Lung (tissue), 12 donors: Measurements from ENCODE around the gene RASAL2. TPM values are rescaled to one million over a fixed set of nuclear protein-coding genes. Genes with fewer than 3 reads are reported as not detected.

Experiments
- ATAC-seq: fragments of 200-7000 bp; cut with Tn5 transposase; one replicate; pipeline ENCODE4 v1.9.1; 2020; ENCODE audit warnings: moderate number of reproducible peaks; ENCODE audit not compliant: insufficient read depth, low FRiP score
- DNase-seq, 3 donors: peaks; one replicate each; pipeline ENCODE4 v3.0.0-alpha.2; 2013 to 2017
- H3K27ac ChIP-seq, 2 donors: one replicate each; pipeline ENCODE4 v1.5.1; 2013; ENCODE audit warnings: mild to moderate bottlenecking in 2 of 2, moderate library complexity in 2 of 2, control low read depth in 1 of 2, inconsistent platforms in 1 of 2, low read depth in 1 of 2, low read length in 1 of 2
- H3K27me3 ChIP-seq, 3 donors: one replicate each; pipeline ENCODE4 v1.5.1; 2013; ENCODE audit warnings: low read length in 2 of 3; ENCODE audit not compliant: control insufficient read depth in 3 of 3, insufficient read depth in 3 of 3
- H3K36me3 ChIP-seq, 4 donors: one replicate each; pipeline ENCODE4 v1.5.1; 2013; ENCODE audit warnings: low read length in 4 of 4, mild to moderate bottlenecking in 1 of 4, moderate library complexity in 1 of 4; ENCODE audit not compliant: control insufficient read depth in 4 of 4, insufficient read depth in 4 of 4
- H3K4me1 ChIP-seq, 5 donors: one replicate each; pipeline ENCODE4 v1.5.1; 2013; ENCODE audit warnings: low read length in 5 of 5, mild to moderate bottlenecking in 2 of 5, moderate library complexity in 1 of 5; ENCODE audit not compliant: control insufficient read depth in 5 of 5, insufficient read depth in 5 of 5
- H3K4me3 ChIP-seq: one replicate; pipeline ENCODE4 v1.5.1; 2013; ENCODE audit warnings: mild to moderate bottlenecking, control low read depth, moderate library complexity
- H3K9ac ChIP-seq, 2 donors: one replicate each; pipeline ENCODE4 v1.5.1; 2013; ENCODE audit warnings: low read length in 2 of 2, control low read depth in 1 of 2; ENCODE audit not compliant: insufficient read depth in 1 of 2
- H3K9me3 ChIP-seq, 4 donors: one replicate each; pipeline ENCODE4 v1.5.1; 2013; ENCODE audit warnings: low read length in 3 of 4, mild to moderate bottlenecking in 1 of 4, moderate library complexity in 1 of 4; ENCODE audit not compliant: control insufficient read depth in 4 of 4, insufficient read depth in 3 of 4
- WGBS, 2 donors: extraction: QIAGEN DNeasy Blood & Tissue Kit; methylation state at CpG; one replicate each; pipeline ENCODE4 v1.1.7; 2013; 5-methylcytosine and 5-hydroxymethylcytosine counted together
- polyA plus RNA-seq, 2 donors: library from polyadenylated mRNA; stranded (reverse); fragments of 200-250 nt; gene quantifications; one replicate each; pipeline ENCODE4 v1.2.1, GENCODE V29; 2013
- total RNA-seq, 2 donors: library from RNA; depleted of rRNA in 1 of 2; stranded (reverse); fragments of >200 nt in 1 of 2; gene quantifications; one replicate each; pipeline ENCODE4 v1.2.1, GENCODE V29; 2014 to 2021
- TF ChIP-seq, protein P1 (sequence below): IDR thresholded peaks from 2 replicates; pipeline ENCODE4 v1.5.1; 2012; ENCODE audit warnings: mild to moderate bottlenecking; ENCODE audit errors: control extremely low read depth, extremely low read depth
- donor health status: control.
- donor health status: control.
- donor health status: Bipolar disorder and iron deficiency.
- donor health status: healthy.
- donor health status: DM: yes; HTN: yes; CAD: no.

RASAL2 gene
- total and polyA plus RNA-seq, 4 donors, result 4.9 to 34.8 (median 15.8) TPM

- no peak overlapping the region for H3K27ac ChIP-seq
- TF ChIP-seq, protein P1, sequence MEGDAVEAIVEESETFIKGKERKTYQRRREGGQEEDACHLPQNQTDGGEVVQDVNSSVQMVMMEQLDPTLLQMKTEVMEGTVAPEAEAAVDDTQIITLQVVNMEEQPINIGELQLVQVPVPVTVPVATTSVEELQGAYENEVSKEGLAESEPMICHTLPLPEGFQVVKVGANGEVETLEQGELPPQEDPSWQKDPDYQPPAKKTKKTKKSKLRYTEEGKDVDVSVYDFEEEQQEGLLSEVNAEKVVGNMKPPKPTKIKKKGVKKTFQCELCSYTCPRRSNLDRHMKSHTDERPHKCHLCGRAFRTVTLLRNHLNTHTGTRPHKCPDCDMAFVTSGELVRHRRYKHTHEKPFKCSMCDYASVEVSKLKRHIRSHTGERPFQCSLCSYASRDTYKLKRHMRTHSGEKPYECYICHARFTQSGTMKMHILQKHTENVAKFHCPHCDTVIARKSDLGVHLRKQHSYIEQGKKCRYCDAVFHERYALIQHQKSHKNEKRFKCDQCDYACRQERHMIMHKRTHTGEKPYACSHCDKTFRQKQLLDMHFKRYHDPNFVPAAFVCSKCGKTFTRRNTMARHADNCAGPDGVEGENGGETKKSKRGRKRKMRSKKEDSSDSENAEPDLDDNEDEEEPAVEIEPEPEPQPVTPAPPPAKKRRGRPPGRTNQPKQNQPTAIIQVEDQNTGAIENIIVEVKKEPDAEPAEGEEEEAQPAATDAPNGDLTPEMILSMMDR, result no peak
- H3K4me1 ChIP-seq, result peaks cover 0 to 10% (median 0%) of the 10 kb centered on the region in 5 donors
- H3K36me3 ChIP-seq, result no peaks in the 10 kb centered on the region
- no peak overlapping the region for H3K4me3 ChIP-seq
- 84 to 87% methylated on average over 5 of the region's 5 CpGs for WGBS, 2 donors
- DNase-seq (no peak), ATAC-seq (no peak)
- no peaks in the 10 kb centered on the region for H3K9me3 ChIP-seq
- H3K27me3 ChIP-seq, result no peaks in the 10 kb centered on the region
- no peak overlapping the region for H3K9ac ChIP-seq
Measured at GRCh38 chr1:178109348-178110143, 15.6 kb downstream of the RASAL2 start.

GRCh38 chr1:178115260-178115659 lies 21.4 kb downstream of the RASAL2 start:
- DNase-seq (no peak), ATAC-seq (no peak)
- TF ChIP-seq, protein P1, result no peak

DNA sequence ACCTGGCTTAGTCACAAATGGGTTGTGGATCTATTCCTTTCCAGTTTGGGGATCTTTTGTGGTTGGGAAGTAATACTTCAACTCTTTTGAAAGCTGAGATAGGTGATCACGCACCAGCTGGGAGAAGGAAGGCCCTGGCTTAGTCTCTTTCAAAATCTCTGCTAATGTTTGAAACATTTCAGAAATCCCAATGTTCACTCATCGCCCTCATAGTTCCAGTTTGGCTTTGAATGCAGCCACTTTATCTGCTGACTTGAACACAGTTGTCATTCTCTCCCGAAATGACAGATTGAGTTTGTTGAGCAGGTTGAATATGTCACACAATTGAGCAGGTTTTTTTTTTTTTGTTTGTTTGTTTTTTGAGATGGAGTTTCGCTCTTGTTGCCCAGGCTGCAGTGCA lies 24.6 kb downstream of the RASAL2 start:
- Histone ChIP-seq H3K4me1 (peaks cover 0 to 26% (median 3%) of the 10 kb centered on the region in 5 donors), H3K9me3 (no peaks in the 10 kb centered on the region), H3K4me3 (no peak overlapping the region), H3K9ac (no peak overlapping the region), H3K27me3 (no peaks in the 10 kb centered on the region), H3K36me3 (no peaks in the 10 kb centered on the region), H3K27ac (no peak overlapping the region)
- TF ChIP-seq, protein P1, result no peak
- DNase-seq (no peak), ATAC-seq (no peak)
- 95 to 97% methylated on average over 4 of the region's 4 CpGs for WGBS, 2 donors

More at GRCh38 chr1:178115260-178115659, 21.4 kb downstream of the RASAL2 start:
- no peak overlapping the region for H3K4me3 ChIP-seq
- H3K27ac ChIP-seq, result no peak overlapping the region
- no peaks in the 10 kb centered on the region for H3K27me3 ChIP-seq
- H3K9me3 ChIP-seq, result no peaks in the 10 kb centered on the region
- no peak overlapping the region for H3K9ac ChIP-seq
- peaks cover 0 to 14% (median 0%) of the 10 kb centered on the region in 5 donors for H3K4me1 ChIP-seq
- no peaks in the 10 kb centered on the region for H3K36me3 ChIP-seq
